ENCODE data around the gene TRAK1.

The TRAK1 gene

GRCh38 chr3:42159706-42160472, 68.7 kb downstream of the TRAK1 start:
- no peak for DNase-seq

- DNase-seq, result no peak
Measured at GRCh38 chr3:42161050-42161935, 70.1 kb downstream of the TRAK1 start.

DNA sequence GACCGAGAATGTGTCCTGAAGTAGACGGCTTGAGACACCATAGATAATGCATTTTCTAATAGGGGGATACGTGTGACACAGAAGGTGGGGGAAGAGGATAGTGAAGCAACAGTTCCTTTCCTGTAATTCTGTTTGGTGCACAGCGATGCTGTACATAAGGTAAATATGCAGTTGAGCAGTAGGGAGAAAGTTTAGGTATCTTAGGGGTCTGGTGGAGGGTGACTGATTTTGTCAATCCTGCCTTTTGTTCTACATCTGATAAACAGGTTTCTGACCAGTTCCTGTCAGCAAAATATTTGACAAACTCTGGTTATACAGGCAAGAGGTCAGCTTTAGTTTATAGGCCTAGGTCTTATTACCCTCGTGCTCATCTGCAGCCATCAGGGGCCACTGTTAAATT, 71.3 kb downstream of the TRAK1 start:
- no peak for DNase-seq

- DNase-seq, result no peak
Measured at GRCh38 chr3:42163622-42164244, 72.6 kb downstream of the TRAK1 start.

DNA sequence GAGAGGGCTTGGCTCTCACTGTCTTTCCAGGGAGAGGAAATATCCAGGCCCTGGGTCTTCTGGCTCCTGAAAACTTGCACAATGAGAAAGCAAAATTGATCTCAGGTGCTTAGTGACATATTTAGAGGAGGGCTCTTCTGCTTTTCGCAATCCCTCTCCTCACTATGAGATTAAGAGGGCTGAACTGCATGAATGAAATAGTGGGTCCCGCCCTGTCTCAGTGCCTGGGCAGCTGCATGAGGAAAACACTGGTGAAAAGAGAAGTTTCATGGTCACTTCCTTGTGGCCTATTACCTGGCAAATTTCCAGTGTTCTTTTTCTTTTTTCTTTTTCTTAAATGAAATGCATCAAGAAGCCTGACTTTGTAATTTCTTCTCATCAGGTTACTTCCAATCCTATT, 73.5 kb downstream of the TRAK1 start:
- no peak for DNase-seq

DNA sequence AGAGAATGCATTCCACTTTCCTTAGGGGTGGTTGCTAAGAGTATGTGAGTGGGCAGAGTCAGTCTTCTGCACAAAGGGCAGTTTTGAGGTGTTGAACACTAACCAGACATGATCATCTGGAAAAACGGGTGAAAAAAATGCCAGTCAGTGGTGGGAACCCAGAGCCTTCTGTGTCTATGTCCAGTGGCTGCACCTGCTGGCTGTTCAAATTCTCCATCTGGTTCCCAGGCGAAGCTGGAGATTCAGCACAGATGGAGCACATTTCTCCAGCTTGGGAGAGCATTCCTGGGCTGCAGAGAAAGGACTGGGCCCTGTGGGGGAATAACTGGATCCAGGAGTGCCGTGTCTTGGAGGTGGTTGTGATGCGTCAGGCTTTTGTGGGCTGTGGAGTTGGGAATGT, 74.1 kb downstream of the TRAK1 start:
- DNase-seq, result no peak

- DNase-seq, result no peak
Measured at GRCh38 chr3:42166214-42166613, 75.1 kb downstream of the TRAK1 start.

DNA sequence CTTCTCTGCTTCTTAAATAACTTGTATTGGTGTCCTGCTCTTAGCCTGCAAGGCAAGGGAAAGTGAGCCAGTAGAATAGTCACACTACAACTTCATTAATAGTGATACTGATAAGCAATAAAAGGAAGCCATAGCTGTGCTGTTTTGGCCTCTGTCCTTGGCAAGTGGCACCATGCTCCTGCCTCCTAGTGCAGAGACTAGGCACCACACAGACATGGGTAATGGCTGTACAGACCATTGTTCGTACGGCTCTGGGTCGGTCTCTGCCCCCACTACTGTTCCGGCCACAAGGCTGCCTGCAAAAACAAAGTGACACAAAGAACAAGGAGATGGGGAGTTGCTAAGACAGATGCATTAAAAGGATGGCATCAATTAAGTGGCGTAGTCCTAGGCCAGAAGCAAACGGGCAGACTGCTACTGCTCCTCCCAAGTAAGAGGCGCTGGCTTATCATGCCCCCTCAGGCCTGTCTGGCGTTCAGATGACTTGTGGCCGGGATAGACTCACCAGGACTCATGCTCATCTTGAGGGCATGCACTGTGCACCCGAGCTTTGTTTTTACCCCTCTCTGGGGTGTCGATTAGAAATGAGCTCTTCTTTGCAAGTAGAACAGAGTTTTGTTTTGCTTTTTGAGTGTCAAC, 75.6 kb downstream of the TRAK1 start:
- DNase-seq, result no peak

GRCh38 chr3:42169579-42170120, 78.5 kb downstream of the TRAK1 start:
- DNase-seq, result no peak

- DNase-seq, result no peak
Measured at GRCh38 chr3:42172047-42172654, 81.0 kb downstream of the TRAK1 start.

- DNase-seq, result no peak
Measured at GRCh38 chr3:42173307-42173706, 82.2 kb downstream of the TRAK1 start.

DNA sequence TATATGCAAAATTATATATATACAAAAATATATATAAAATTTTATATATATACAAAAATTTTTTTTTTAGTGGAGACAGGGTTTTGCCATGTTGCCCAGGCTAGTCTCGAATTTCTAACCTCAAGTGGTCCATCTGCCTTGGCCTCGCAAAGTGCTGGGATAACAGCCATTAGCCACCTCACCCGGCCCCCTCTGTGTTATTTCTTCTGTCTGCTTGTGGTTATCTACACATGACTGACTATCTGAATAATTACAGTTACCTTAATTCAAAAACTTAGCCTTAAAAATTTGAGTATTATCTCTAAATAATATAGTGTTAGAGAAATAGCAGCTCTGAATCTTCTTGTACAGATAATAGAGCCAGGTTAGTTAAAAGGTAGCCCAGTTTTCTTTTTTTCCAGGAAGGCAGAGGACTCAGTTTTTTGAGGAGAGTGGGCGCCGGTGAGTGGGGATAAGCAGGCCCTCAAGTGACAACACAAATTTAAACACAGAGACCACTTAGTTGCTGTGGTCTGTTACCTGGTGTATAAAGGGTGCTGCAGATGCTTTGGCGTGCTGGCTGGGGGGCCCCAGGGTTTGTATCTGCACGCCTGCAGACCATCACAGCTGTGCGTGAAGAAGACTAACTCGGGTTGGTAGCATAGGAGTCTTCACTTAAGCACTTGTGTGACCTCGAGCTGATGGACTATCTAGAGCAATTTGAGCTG, 83.7 kb downstream of the TRAK1 start:
- DNase-seq, result no peak

- no peak for DNase-seq
Measured at GRCh38 chr3:42175386-42176240, 84.5 kb downstream of the TRAK1 start.

DNA sequence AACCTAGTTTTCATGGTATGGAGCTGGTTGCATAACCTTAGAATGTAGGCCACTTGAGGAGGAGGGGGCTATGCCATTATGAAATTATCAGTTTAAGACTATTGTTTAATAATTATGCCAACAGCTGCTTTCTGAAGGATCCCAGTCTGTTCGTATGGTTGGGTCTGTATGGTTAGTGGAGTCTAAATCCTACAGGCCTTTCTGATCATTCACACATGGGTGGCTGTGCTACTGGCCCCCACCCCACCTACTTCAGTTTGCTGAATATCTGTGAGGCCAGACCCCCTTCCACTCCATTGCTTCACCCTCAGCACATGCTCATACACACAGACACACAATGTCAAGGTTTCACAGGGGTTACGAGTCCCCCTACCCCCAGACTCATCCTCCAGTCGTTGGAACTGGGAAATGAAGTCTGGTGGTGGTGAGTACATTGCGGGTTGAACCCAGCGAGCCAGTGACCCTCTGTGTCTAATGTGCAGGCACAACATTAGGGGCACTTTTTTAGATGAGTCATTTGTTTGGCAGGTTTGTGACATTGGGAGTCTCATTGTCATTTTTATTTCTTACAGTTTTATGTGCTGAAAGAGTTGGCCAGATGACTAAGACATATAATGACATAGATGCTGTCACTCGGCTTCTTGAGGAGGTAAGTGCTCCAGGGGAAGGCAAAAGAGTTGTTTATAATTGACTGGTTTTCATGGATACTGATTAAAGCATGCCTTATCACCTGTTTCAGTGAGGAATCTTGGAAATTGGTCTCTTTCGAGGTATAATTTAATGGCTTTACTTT, 85.3 kb downstream of the TRAK1 start:
- DNase-seq, result no peak

DNA sequence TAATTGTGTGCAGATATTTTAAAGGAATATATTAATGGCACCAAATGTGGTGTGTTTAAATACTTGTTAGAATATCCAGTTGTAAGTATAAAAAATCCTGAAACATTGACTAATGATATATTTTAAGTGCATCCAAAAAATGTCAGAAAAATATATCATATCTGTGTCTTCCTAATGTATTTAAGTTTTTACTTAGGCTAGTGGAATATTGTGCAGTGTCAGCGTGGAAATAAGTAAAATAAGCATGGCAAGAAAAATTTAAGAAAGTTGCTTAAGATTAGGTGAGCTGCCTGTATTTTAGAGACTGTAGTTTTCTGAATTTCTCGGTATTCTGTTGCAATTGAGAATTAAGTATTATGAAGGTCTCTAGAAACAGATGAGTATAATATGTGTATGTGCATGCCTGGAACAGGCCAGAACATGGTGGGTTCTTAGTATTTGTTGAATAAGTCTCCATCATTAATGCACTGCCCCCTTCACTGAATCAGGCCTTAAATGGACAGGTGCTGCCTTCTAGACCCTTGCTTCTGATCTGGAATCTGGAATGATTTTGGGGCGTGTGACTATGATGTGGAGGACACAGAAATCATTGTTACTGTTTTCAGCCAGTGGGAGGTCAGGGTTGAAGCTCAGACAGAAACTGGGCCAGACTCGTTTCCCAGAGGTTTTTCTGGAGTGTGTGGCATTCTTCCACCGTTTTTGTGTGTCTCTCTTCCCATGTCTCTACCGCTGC, 86.1 kb downstream of the TRAK1 start:
- DNase-seq, result no peak

GRCh38 chr3:42177801-42178150, 86.6 kb downstream of the TRAK1 start:
- no peak for DNase-seq

DNA sequence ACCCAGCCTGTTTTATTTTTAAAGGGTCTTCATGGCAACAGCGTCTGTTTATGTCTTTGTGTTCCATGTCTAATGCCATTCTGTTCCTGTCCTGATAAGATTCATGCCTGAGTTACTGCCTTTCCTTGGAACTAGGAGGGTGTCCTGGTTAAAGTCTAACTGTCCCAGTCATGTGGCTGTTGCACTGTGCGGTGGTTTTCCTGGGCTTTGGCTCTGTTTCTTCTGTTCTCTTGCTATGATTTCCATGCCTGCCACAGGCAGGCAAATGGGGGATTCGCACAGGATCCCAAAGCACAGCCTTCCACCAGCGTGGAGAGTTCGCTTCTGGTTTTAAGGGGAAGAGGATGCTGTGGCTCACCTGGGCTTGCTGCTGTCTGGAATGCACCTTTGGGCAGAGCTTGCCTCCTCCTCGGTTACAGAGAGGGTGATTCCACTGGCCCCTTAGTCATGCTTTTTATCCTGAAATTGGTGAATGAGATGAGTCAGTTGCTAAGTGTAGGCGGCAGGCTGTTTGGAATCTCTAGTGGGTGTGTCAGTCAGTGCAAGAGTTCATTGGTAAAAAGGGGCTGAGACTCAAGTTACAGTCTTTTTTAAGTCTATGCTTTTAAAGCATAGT, 88.1 kb downstream of the TRAK1 start:
- no peak for DNase-seq

GRCh38 chr3:42180901-42181300, 89.7 kb downstream of the TRAK1 start:
- DNase-seq, result no peak

GRCh38 chr3:42182555-42182954, 91.4 kb downstream of the TRAK1 start:
- DNase-seq, result no peak

Data from NCI-H2029 treated with DMSO at 0.1 percent for 48 hours (cell line).